Neural progenitor cell (in vitro differentiated cells): ENCODE measurements around the gene FAM118A. TPM values are rescaled to one million over a fixed set of nuclear protein-coding genes. Genes with fewer than 3 reads are reported as not detected.
"Not testable (repeated sequence)": the region's sequence is repeated elsewhere in the genome, so short reads cannot be mapped to it uniquely, and the experiment has no call there.

Experiments
- DNase-seq: peaks from one replicate; pipeline ENCODE4 v3.0.0-alpha.2; 2016; ENCODE audit warnings: low spot score
- H2AFZ ChIP-seq: fragments of 200-600 bp; sonication (generic); replicated peaks from 2 replicates; pipeline ENCODE4 v1.6.1; 2016; ENCODE audit warnings: antibody characterized with exemption
- H3F3A ChIP-seq: fragments of 200-600 bp; sonication (generic); 2 replicates; pipeline ENCODE4 v1.6.1; 2016; ENCODE audit warnings: antibody characterized with exemption, low read depth
- H3K27ac ChIP-seq: fragments of 200-600 bp; sonication (generic); 2 replicates; pipeline ENCODE4 v1.5.1; 2016; ENCODE audit warnings: mild to moderate bottlenecking
- H3K27me3 ChIP-seq: fragments of 200-600 bp; sonication (generic); 2 replicates; pipeline ENCODE4 v1.6.1; 2016; ENCODE audit warnings: mild to moderate bottlenecking, moderate library complexity
- H3K36me3 ChIP-seq: fragments of 200-600 bp; sonication (generic); 2 replicates; pipeline ENCODE4 v1.5.1; 2016
- H3K4me1 ChIP-seq: fragments of 200-600 bp; sonication (generic); 2 replicates; pipeline ENCODE4 v1.6.1; 2016; ENCODE audit warnings: mixed run types
- H3K4me2 ChIP-seq: fragments of 200-600 bp; sonication (generic); 2 replicates; pipeline ENCODE4 v1.6.1; 2016
- H3K4me3 ChIP-seq: fragments of 200-600 bp; sonication (generic); 2 replicates; pipeline ENCODE4 v1.5.1; 2016
- H3K79me2 ChIP-seq: fragments of 200-600 bp; sonication (generic); 2 replicates; pipeline ENCODE4 v1.6.1; 2016; ENCODE audit warnings: low read depth
- H3K9ac ChIP-seq: fragments of 200-600 bp; sonication (generic); 2 replicates; pipeline ENCODE4 v1.6.1; 2016
- H3K9me3 ChIP-seq: fragments of 200-600 bp; sonication (generic); 2 replicates; pipeline ENCODE4 v1.5.1; 2016; ENCODE audit warnings: low read depth
- H4K20me1 ChIP-seq: fragments of 200-600 bp; sonication (generic); 2 replicates; pipeline ENCODE4 v1.6.1; 2016; ENCODE audit warnings: low read depth
- H3K27ac Mint-ChIP-seq: 3 replicates; pipeline ENCODE4 v1.8.0; 2021; ENCODE audit warnings: mixed read lengths
- H3K27me3 Mint-ChIP-seq: 2 replicates; pipeline ENCODE4 v1.8.0; 2022; ENCODE audit warnings: low read depth, mild to moderate bottlenecking, inconsistent platforms, moderate library complexity, mixed read lengths; ENCODE audit not compliant: insufficient read depth
- H3K36me3 Mint-ChIP-seq: 3 replicates; pipeline ENCODE4 v1.8.0; 2021; ENCODE audit warnings: mixed read lengths
- H3K4me1 Mint-ChIP-seq: 3 replicates; pipeline ENCODE4 v1.8.0; 2021; ENCODE audit warnings: mixed read lengths
- H3K4me3 Mint-ChIP-seq: 3 replicates; pipeline ENCODE4 v1.8.0; 2021; ENCODE audit warnings: mild to moderate bottlenecking, moderate library complexity, mixed read lengths
- H3K9me3 Mint-ChIP-seq: 3 replicates; pipeline ENCODE4 v1.8.0; 2020; ENCODE audit warnings: mixed read lengths
- CTCF ChIP-seq: fragments of 200-600 bp; sonication (generic); IDR thresholded peaks from 2 replicates; pipeline ENCODE4 v1.5.1; 2017; ENCODE audit warnings: antibody characterized with exemption, mild to moderate bottlenecking
- EZH2 ChIP-seq: fragments of 200-600 bp; sonication (generic); IDR thresholded peaks from 2 replicates; pipeline ENCODE4 v1.6.1; 2017; ENCODE audit warnings: antibody characterized with exemption, mild to moderate bottlenecking, moderate library complexity
- EZH2phosphoT487 ChIP-seq: fragments of 200-600 bp; sonication (generic); IDR thresholded peaks from 2 replicates; pipeline ENCODE4 v1.6.1; 2017; ENCODE audit warnings: antibody characterized with exemption
- total RNA-seq: library from RNA; depleted of rRNA; stranded (reverse); fragments of >200 nt; gene quantifications from 2 replicates; pipeline ENCODE4 v1.2.3, GENCODE V29; 2015; ENCODE audit warnings: low replicate concordance

FAM118A gene
- total RNA-seq, 1 donor from 2014 or later: 75.1 TPM

DNA sequence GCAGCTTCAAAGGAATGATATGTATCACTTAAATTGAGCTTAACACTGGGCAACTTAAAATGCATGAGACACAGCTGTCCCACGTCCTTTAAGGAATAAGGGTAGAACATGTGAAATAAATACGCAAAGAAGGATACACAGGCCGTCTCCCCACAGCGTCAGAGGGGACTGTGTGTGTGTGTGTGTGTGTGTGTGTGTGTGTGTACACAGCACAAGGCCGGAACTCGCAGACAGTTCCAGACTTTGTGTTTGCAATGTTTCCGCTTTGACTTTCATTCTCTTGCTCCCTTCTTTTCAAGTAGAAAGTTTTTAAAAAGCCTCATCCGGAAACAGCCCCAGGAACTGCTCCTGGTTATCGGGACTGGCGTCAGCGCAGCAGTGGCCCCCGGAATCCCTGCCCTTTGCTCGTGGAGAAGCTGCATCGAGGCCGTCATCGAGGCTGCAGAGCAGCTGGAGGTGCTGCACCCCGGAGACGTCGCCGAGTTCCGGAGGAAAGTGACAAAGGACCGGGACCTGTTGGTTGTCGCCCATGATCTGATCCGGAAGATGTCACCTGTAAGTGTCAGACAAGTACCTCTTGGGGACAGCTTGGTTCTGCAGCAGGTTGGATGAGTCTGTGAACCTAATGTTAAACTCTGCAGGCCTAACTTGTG, 13.3 kb downstream of the FAM118A start:
- H4K20me1 ChIP-seq: peaks cover 27% of the 10 kb centered on the region
- H3K4me2 ChIP-seq: no peak overlapping the region
- no peaks in the 10 kb centered on the region for H3K9me3 ChIP-seq
- H3K27ac ChIP-seq: no peak overlapping the region
- no peak for TF ChIP-seq EZH2phosphoT487
- TF ChIP-seq CTCF: no peak
- no peak for TF ChIP-seq EZH2
- H3F3A ChIP-seq: peaks cover 8% of the 10 kb centered on the region
- H2AFZ ChIP-seq: no peak overlapping the region
- Mint-ChIP-seq H3K27me3 (peaks cover 5% of the 10 kb centered on the region), H3K9me3 (no peaks in the 10 kb centered on the region), H3K4me3 (no peak overlapping the region), H3K27ac (no peak overlapping the region), H3K36me3 (peaks cover 22% of the 10 kb centered on the region), H3K4me1 (peaks cover 24% of the 10 kb centered on the region)
- peaks cover 19% of the 10 kb centered on the region for H3K4me1 ChIP-seq
- H3K9ac ChIP-seq: no peak overlapping the region
- no peak for DNase-seq
- H3K27me3 ChIP-seq: no peaks in the 10 kb centered on the region
- no peak overlapping the region for H3K4me3 ChIP-seq
- no peaks in the 10 kb centered on the region for H3K36me3 ChIP-seq
- peaks cover 37% of the 10 kb centered on the region for H3K79me2 ChIP-seq

- H3K79me2 ChIP-seq: peaks cover 30% of the 10 kb centered on the region
- H3K36me3 ChIP-seq: no peaks in the 10 kb centered on the region
These were observed 14.0 kb downstream of the FAM118A start for GRCh38 chr22:45323695-45324094.

DNA sequence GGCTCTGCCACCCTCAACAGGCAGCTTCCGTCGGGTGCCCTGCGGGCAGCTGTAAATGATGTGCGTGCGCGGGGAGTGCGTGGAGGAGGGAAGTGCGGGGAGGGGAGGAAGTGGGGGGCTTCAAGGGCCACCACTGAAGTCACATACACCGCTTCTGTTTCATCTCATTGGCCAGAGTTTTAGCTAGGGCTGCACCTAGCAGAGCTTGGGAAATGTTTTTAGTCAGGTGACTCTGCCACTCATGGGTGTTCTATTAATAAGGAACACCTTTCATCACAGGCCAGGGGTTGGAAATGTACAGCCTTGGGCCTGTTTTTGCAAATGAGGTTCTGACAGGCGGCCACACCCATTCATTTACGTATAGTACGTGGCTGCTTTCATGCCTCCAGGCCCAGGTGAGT, 14.6 kb downstream of the FAM118A start:
- Mint-ChIP-seq H3K4me1 (peaks cover 11% of the 10 kb centered on the region), H3K36me3 (peaks cover 23% of the 10 kb centered on the region), H3K4me3 (no peak overlapping the region), H3K27ac (no peak overlapping the region), H3K27me3 (peaks cover 5% of the 10 kb centered on the region), H3K9me3 (no peaks in the 10 kb centered on the region)
- Histone ChIP-seq H3K27me3 (no peaks in the 10 kb centered on the region), H3F3A (no peaks in the 10 kb centered on the region), H3K9ac (no peak overlapping the region), H2AFZ (no peak overlapping the region), H3K4me1 (peaks cover 6% of the 10 kb centered on the region), H3K79me2 (peaks cover 24% of the 10 kb centered on the region), H3K4me3 (no peak overlapping the region), H4K20me1 (peaks cover 13% of the 10 kb centered on the region), H3K9me3 (no peaks in the 10 kb centered on the region), H3K27ac (no peak overlapping the region), H3K4me2 (no peak overlapping the region), H3K36me3 (no peaks in the 10 kb centered on the region)
- DNase-seq: no peak
- TF ChIP-seq CTCF (no peak), EZH2 (no peak), EZH2phosphoT487 (no peak)

More at GRCh38 chr22:45323695-45324094, 14.0 kb downstream of the FAM118A start:
- Mint-ChIP-seq H3K4me3 (no peak overlapping the region), H3K27me3 (peaks cover 5% of the 10 kb centered on the region), H3K36me3 (peaks cover 22% of the 10 kb centered on the region), H3K4me1 (peaks cover 17% of the 10 kb centered on the region), H3K9me3 (no peaks in the 10 kb centered on the region), H3K27ac (no peak overlapping the region)
- Histone ChIP-seq H3K27ac (no peak overlapping the region), H4K20me1 (peaks cover 20% of the 10 kb centered on the region), H3K4me2 (no peak overlapping the region), H3K9me3 (no peaks in the 10 kb centered on the region), H3K9ac (no peak overlapping the region), H3K4me1 (peaks cover 13% of the 10 kb centered on the region), H3K27me3 (no peaks in the 10 kb centered on the region), H3K4me3 (no peak overlapping the region), H3F3A (peaks cover 5% of the 10 kb centered on the region), H2AFZ (no peak overlapping the region)
- TF ChIP-seq EZH2 (no peak), EZH2phosphoT487 (no peak), CTCF (no peak)
- DNase-seq: no peak

DNA sequence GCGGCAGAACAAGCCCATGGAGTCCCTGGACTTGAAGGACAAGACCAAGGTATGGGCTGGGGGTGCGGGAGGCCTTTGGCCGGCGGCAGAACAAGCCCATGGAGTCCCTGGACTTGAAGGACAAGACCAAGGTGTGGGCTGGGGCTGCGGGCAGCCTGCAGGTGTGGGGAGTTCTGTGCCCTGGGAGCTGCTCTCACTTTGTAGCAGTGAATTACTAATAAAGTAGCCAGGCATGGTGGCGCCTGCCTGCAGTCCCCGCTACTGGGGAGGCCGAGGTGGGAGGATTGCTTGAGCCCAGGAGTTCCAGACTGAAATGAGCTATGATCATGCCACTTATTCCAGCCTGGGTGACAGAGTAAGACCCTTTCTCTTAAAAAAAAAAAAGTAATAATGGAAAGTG, 18.5 kb downstream of the FAM118A start:
- not testable (repeated sequence) for H3K4me1 Mint-ChIP-seq, H3K27ac ChIP-seq, H4K20me1 ChIP-seq, H3K36me3 ChIP-seq, H3K27ac Mint-ChIP-seq, H3K4me1 ChIP-seq, H3K4me3 ChIP-seq, H3K9ac ChIP-seq, H3K9me3 ChIP-seq, H3K27me3 ChIP-seq, H3K9me3 Mint-ChIP-seq, H3K27me3 Mint-ChIP-seq, DNase-seq, H3F3A ChIP-seq, H3K4me2 ChIP-seq, H3K4me3 Mint-ChIP-seq, H2AFZ ChIP-seq, H3K79me2 ChIP-seq
- H3K36me3 Mint-ChIP-seq: peaks cover 33% of the 10 kb centered on the region
